HUES6 (cell line): ENCODE data around the gene POLG.

Experiments used
- H3K27ac ChIP-seq: 2 replicates; pipeline ENCODE4 v1.7.0; 2013; ENCODE audit warnings: low read depth, mild to moderate bottlenecking, low read length, inconsistent platforms
- H3K27me3 ChIP-seq: 2 replicates; pipeline ENCODE4 v1.6.1; 2013; ENCODE audit warnings: low read length; ENCODE audit not compliant: control insufficient read depth, insufficient read depth
- H3K36me3 ChIP-seq: 2 replicates; pipeline ENCODE4 v1.6.1; 2013; ENCODE audit warnings: low read length; ENCODE audit not compliant: control insufficient read depth, insufficient read depth
- H3K4me1 ChIP-seq: 2 replicates; pipeline ENCODE4 v1.6.1; 2013; ENCODE audit warnings: low read length; ENCODE audit not compliant: control insufficient read depth, insufficient read depth
- H3K4me3 ChIP-seq: 2 replicates; pipeline ENCODE4 v1.5.1; 2013; ENCODE audit warnings: low read depth, low read length
- H3K9ac ChIP-seq: one replicate; pipeline ENCODE4 v1.6.1; 2013; ENCODE audit warnings: mild to moderate bottlenecking, low read length
- H3K9me3 ChIP-seq: 2 replicates; pipeline ENCODE4 v1.6.1; 2013; ENCODE audit warnings: low read depth, low read length; ENCODE audit not compliant: control insufficient read depth, insufficient read depth

The POLG gene

GRCh38 chr15:89319678-89320077 lies 14.9 kb downstream of the POLG start:
- Histone ChIP-seq H3K4me3 (no peak overlapping the region), H3K9me3 (no peaks in the 10 kb centered on the region), H3K4me1 (no peaks in the 10 kb centered on the region), H3K27me3 (no peaks in the 10 kb centered on the region), H3K36me3 (peaks cover 100% of the 10 kb centered on the region), H3K27ac (no peak overlapping the region), H3K9ac (no peak overlapping the region)

GRCh38 chr15:89317186-89317720 lies 17.4 kb downstream of the POLG start:
- H3K4me1 ChIP-seq, result no peaks in the 10 kb centered on the region
- H3K36me3 ChIP-seq, result peaks cover 98% of the 10 kb centered on the region
- no peaks in the 10 kb centered on the region for H3K27me3 ChIP-seq
- H3K9ac ChIP-seq, result no peak overlapping the region
- H3K27ac ChIP-seq, result no peak overlapping the region
- no peak overlapping the region for H3K4me3 ChIP-seq
- H3K9me3 ChIP-seq, result no peaks in the 10 kb centered on the region

GRCh38 chr15:89316504-89316903 lies 18.1 kb downstream of the POLG start:
- no peak overlapping the region for H3K27ac ChIP-seq
- no peaks in the 10 kb centered on the region for H3K27me3 ChIP-seq
- no peaks in the 10 kb centered on the region for H3K4me1 ChIP-seq
- no peaks in the 10 kb centered on the region for H3K9me3 ChIP-seq
- H3K4me3 ChIP-seq, result no peak overlapping the region
- no peak overlapping the region for H3K9ac ChIP-seq
- peaks cover 97% of the 10 kb centered on the region for H3K36me3 ChIP-seq

- H3K36me3 ChIP-seq, result peaks cover 92% of the 10 kb centered on the region
- H3K27ac ChIP-seq, result no peak overlapping the region
- H3K4me3 ChIP-seq, result no peak overlapping the region
- no peak overlapping the region for H3K9ac ChIP-seq
- H3K27me3 ChIP-seq, result no peaks in the 10 kb centered on the region
- H3K4me1 ChIP-seq, result no peaks in the 10 kb centered on the region
- H3K9me3 ChIP-seq, result no peaks in the 10 kb centered on the region
Measured at GRCh38 chr15:89315375-89315929, 19.2 kb downstream of the POLG start.

GRCh38 chr15:89309993-89310392 lies 24.6 kb downstream of the POLG start:
- Histone ChIP-seq H3K36me3 (peaks cover 91% of the 10 kb centered on the region), H3K9ac (no peak overlapping the region), H3K27me3 (no peaks in the 10 kb centered on the region), H3K4me1 (no peaks in the 10 kb centered on the region), H3K4me3 (no peak overlapping the region), H3K27ac (no peak overlapping the region), H3K9me3 (no peaks in the 10 kb centered on the region)

GRCh38 chr15:89308236-89308635 lies 26.4 kb downstream of the POLG start:
- no peaks in the 10 kb centered on the region for H3K4me1 ChIP-seq
- H3K36me3 ChIP-seq, result peaks cover 91% of the 10 kb centered on the region

GRCh38 chr15:89307791-89308190 lies 26.8 kb downstream of the POLG start:
- Histone ChIP-seq H3K9me3 (no peaks in the 10 kb centered on the region), H3K36me3 (peaks cover 91% of the 10 kb centered on the region), H3K27me3 (no peaks in the 10 kb centered on the region), H3K4me1 (no peaks in the 10 kb centered on the region), H3K9ac (no peak overlapping the region), H3K4me3 (no peak overlapping the region), H3K27ac (no peak overlapping the region)

More at GRCh38 chr15:89308236-89308635, 26.4 kb downstream of the POLG start:
- no peak overlapping the region for H3K9ac ChIP-seq
- no peak overlapping the region for H3K4me3 ChIP-seq
- H3K9me3 ChIP-seq, result no peaks in the 10 kb centered on the region
- H3K27me3 ChIP-seq, result no peaks in the 10 kb centered on the region
- H3K27ac ChIP-seq, result no peak overlapping the region

- Histone ChIP-seq H3K9ac (no peak overlapping the region), H3K36me3 (peaks cover 87% of the 10 kb centered on the region), H3K4me3 (no peak overlapping the region), H3K27me3 (no peaks in the 10 kb centered on the region), H3K9me3 (no peaks in the 10 kb centered on the region), H3K4me1 (no peaks in the 10 kb centered on the region), H3K27ac (no peak overlapping the region)
Measured at GRCh38 chr15:89307046-89307587, 27.5 kb downstream of the POLG start.

- Histone ChIP-seq H3K36me3 (peaks cover 92% of the 10 kb centered on the region), H3K4me3 (no peak overlapping the region)
Measured at GRCh38 chr15:89305395-89305794, 29.2 kb downstream of the POLG start.

GRCh38 chr15:89303986-89304385 lies 30.6 kb downstream of the POLG start:
- no peaks in the 10 kb centered on the region for H3K9me3 ChIP-seq
- no peaks in the 10 kb centered on the region for H3K4me1 ChIP-seq
- no peaks in the 10 kb centered on the region for H3K27me3 ChIP-seq
- H3K36me3 ChIP-seq, result peaks cover 89% of the 10 kb centered on the region
- H3K4me3 ChIP-seq, result no peak overlapping the region
- H3K9ac ChIP-seq, result no peak overlapping the region
- H3K27ac ChIP-seq, result no peak overlapping the region

More at GRCh38 chr15:89305395-89305794, 29.2 kb downstream of the POLG start:
- H3K27me3 ChIP-seq, result no peaks in the 10 kb centered on the region
- no peaks in the 10 kb centered on the region for H3K9me3 ChIP-seq
- no peak overlapping the region for H3K27ac ChIP-seq
- no peak overlapping the region for H3K9ac ChIP-seq
- no peaks in the 10 kb centered on the region for H3K4me1 ChIP-seq

GRCh38 chr15:89301304-89302089 lies 33.1 kb downstream of the POLG start:
- H3K36me3 ChIP-seq, result peaks cover 73% of the 10 kb centered on the region
- no peak overlapping the region for H3K4me3 ChIP-seq
- no peak overlapping the region for H3K27ac ChIP-seq

More at GRCh38 chr15:89301304-89302089, 33.1 kb downstream of the POLG start:
- no peak overlapping the region for H3K9ac ChIP-seq
- H3K9me3 ChIP-seq, result no peaks in the 10 kb centered on the region
- H3K27me3 ChIP-seq, result no peaks in the 10 kb centered on the region
- H3K4me1 ChIP-seq, result no peaks in the 10 kb centered on the region
